Measurements from ENCODE around the gene ATXN1L. TPM values are rescaled to one million over a fixed set of nuclear protein-coding genes. Genes with fewer than 3 reads are reported as not detected.
A peak's percentile ranks its signal among the peaks of the same experiment; 100 is the strongest.
"Not testable (repeated sequence)": the region's sequence is repeated elsewhere in the genome, so short reads cannot be mapped to it uniquely, and the experiment has no call there.

Gene ATXN1L
- total RNA-seq, 1 experiment from 2014 or later = 44.1 TPM

DNA sequence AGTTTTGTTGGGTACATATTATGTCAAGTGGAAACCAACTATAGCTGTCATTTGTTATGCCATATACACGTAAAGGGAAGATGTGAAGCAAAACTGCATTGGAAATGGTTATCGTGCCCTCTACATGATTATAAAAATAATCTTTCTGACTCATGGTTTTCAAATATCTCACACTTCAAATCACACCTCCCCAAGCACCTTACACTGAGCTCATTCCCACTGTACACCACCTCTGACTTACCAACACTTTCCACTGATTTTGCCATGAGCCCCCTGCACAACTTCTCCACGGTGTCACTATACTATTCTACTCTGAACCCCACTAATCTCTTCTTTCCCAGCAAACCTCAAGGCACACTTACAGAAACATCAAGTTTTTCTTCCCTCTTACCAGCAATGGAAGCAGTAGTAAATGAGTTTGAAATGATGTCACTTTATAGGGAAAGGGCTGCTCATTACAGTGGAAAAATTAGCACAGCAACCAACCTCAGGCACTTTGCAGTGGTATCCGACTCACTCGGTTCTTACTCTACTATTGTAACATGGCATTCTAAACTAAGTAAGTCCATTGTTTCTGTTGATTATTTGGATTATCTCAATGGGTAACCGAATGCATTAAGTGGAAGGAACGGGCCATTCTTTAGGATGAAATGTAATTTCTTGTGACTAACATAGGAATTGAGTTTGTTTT is 19.5 kb downstream of the ATXN1L start:
- intact Hi-C loops (cut with micrococcal nuclease; ENCODE audit: unreplicated experiment) = no loop called here
- Mint-ChIP-seq H3K4me1 (ENCODE audit: low read depth, unreplicated experiment) (peaks cover 3% of the 10 kb centered on the region), H3K27ac (ENCODE audit: unreplicated experiment) (no peak overlapping the region), H3K27me3 (ENCODE audit: unreplicated experiment) (no peaks in the 10 kb centered on the region), H3K36me3 (ENCODE audit: insufficient read depth, unreplicated experiment) (peaks cover 11% of the 10 kb centered on the region), H3K4me3 (ENCODE audit: low read depth, unreplicated experiment) (no peak overlapping the region), H3K9me3 (ENCODE audit: low read depth, unreplicated experiment) (no peaks in the 10 kb centered on the region)
- CTCF ChIA-PET = no interaction called here
- no peak for TF ChIP-seq CTCF (IDR thresholded peaks at IDR 0.05; ENCODE audit: unreplicated experiment)
- BruUV-seq (replicated peaks) = no TSS peak
- no peak for DNase-seq

GRCh38 chr16:71867175-71867574 is 21.4 kb downstream of the ATXN1L start:
- H3K4me3 Mint-ChIP-seq (ENCODE audit: low read depth, unreplicated experiment); H3K27ac Mint-ChIP-seq (ENCODE audit: unreplicated experiment); DNase-seq; CTCF ChIA-PET; H3K4me1 Mint-ChIP-seq (ENCODE audit: low read depth, unreplicated experiment); intact Hi-C loops (cut with micrococcal nuclease; ENCODE audit: unreplicated experiment); H3K9me3 Mint-ChIP-seq (ENCODE audit: low read depth, unreplicated experiment); H3K27me3 Mint-ChIP-seq (ENCODE audit: unreplicated experiment); BruUV-seq (replicated peaks): not testable (repeated sequence)
- peaks cover 11% of the 10 kb centered on the region for H3K36me3 Mint-ChIP-seq (ENCODE audit: insufficient read depth, unreplicated experiment)

GRCh38 chr16:71867939-71868338 is 22.2 kb downstream of the ATXN1L start:
- no peak overlapping the region for H3K4me3 Mint-ChIP-seq (ENCODE audit: low read depth, unreplicated experiment)
- no peaks in the 10 kb centered on the region for H3K27me3 Mint-ChIP-seq (ENCODE audit: unreplicated experiment)
- peaks cover 11% of the 10 kb centered on the region for H3K36me3 Mint-ChIP-seq (ENCODE audit: insufficient read depth, unreplicated experiment)
- intact Hi-C loops (cut with micrococcal nuclease; ENCODE audit: unreplicated experiment) = no loop called here
- H3K27ac Mint-ChIP-seq (ENCODE audit: unreplicated experiment) = no peak overlapping the region
- CTCF ChIA-PET = no interaction called here
- no peak for DNase-seq
- TF ChIP-seq CTCF (IDR thresholded peaks at IDR 0.05; ENCODE audit: unreplicated experiment) = peak; percentile 15
- BruUV-seq (replicated peaks) = no TSS peak
- H3K9me3 Mint-ChIP-seq (ENCODE audit: low read depth, unreplicated experiment) = no peaks in the 10 kb centered on the region
- no peaks in the 10 kb centered on the region for H3K4me1 Mint-ChIP-seq (ENCODE audit: low read depth, unreplicated experiment)

- Mint-ChIP-seq H3K9me3 (ENCODE audit: low read depth, unreplicated experiment) (no peaks in the 10 kb centered on the region), H3K36me3 (ENCODE audit: insufficient read depth, unreplicated experiment) (peaks cover 5% of the 10 kb centered on the region), H3K4me3 (ENCODE audit: low read depth, unreplicated experiment) (no peak overlapping the region), H3K27me3 (ENCODE audit: unreplicated experiment) (no peaks in the 10 kb centered on the region), H3K4me1 (ENCODE audit: low read depth, unreplicated experiment) (no peaks in the 10 kb centered on the region), H3K27ac (ENCODE audit: unreplicated experiment) (no peak overlapping the region)
- DNase-seq = no peak
- intact Hi-C loops (cut with micrococcal nuclease; ENCODE audit: unreplicated experiment) = no loop called here
- BruUV-seq (replicated peaks) = no TSS peak
- TF ChIP-seq CTCF (IDR thresholded peaks at IDR 0.05; ENCODE audit: unreplicated experiment) = no peak
- CTCF ChIA-PET = no interaction called here
These were observed 23.3 kb downstream of the ATXN1L start for GRCh38 chr16:71869089-71869488.

- no peaks in the 10 kb centered on the region for H3K9me3 Mint-ChIP-seq (ENCODE audit: low read depth, unreplicated experiment)
- H3K27me3 Mint-ChIP-seq (ENCODE audit: unreplicated experiment) = no peaks in the 10 kb centered on the region
- no peak for TF ChIP-seq CTCF (IDR thresholded peaks at IDR 0.05; ENCODE audit: unreplicated experiment)
- intact Hi-C loops (cut with micrococcal nuclease; ENCODE audit: unreplicated experiment) = no loop called here
- no peak overlapping the region for H3K4me3 Mint-ChIP-seq (ENCODE audit: low read depth, unreplicated experiment)
- H3K27ac Mint-ChIP-seq (ENCODE audit: unreplicated experiment) = no peak overlapping the region
- H3K36me3 Mint-ChIP-seq (ENCODE audit: insufficient read depth, unreplicated experiment) = peaks cover 6% of the 10 kb centered on the region
- no peaks in the 10 kb centered on the region for H3K4me1 Mint-ChIP-seq (ENCODE audit: low read depth, unreplicated experiment)
- DNase-seq = no peak
- BruUV-seq (replicated peaks) = no TSS peak
- CTCF ChIA-PET = interaction anchor here (1.1 kb wide), 1 partner anchor 91 kb away, joined by 3 read pairs; no protein-coding TSS in a partner anchor
These were observed 25.0 kb downstream of the ATXN1L start for GRCh38 chr16:71870818-71871217.

Data from Calu3 (cell line).